ENCODE results near the gene ZNF853.

DNA sequence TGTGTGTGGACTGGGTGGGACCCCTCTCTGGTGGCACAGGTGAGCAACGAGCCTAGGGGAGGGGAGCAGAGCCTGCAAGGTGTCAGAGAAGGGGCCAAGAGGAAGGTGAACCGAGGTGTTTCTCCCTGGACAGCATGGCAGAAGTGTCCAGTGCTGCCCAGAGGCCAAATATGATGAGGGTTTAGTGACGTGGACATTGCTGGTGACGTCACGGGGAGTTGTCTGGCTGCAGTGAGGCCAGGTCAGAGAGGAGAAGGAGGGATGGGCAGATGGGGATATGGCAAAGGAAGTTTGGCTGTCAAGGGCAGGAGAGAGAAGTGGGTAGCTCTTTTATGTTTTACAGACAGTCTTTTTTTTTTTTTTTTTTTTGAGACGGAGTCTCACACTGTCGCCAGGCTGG is 2.6 kb upstream of the ZNF853 start:
- TF ChIP-seq, protein P1, sequence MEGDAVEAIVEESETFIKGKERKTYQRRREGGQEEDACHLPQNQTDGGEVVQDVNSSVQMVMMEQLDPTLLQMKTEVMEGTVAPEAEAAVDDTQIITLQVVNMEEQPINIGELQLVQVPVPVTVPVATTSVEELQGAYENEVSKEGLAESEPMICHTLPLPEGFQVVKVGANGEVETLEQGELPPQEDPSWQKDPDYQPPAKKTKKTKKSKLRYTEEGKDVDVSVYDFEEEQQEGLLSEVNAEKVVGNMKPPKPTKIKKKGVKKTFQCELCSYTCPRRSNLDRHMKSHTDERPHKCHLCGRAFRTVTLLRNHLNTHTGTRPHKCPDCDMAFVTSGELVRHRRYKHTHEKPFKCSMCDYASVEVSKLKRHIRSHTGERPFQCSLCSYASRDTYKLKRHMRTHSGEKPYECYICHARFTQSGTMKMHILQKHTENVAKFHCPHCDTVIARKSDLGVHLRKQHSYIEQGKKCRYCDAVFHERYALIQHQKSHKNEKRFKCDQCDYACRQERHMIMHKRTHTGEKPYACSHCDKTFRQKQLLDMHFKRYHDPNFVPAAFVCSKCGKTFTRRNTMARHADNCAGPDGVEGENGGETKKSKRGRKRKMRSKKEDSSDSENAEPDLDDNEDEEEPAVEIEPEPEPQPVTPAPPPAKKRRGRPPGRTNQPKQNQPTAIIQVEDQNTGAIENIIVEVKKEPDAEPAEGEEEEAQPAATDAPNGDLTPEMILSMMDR (conservative IDR thresholded peaks at IDR 0.05; ENCODE audit: low read depth, low read length), result no peak
- no peak for TF ChIP-seq EZH2phosphoT487 (IDR thresholded peaks at IDR 0.05; ENCODE audit: borderline replicate concordance, low read length)
